BJ (cell line): ENCODE measurements around the gene SDCCAG8. TPM values are rescaled to one million over a fixed set of nuclear protein-coding genes. Genes with fewer than 3 reads are reported as not detected.

Experiments used
- CTCF ChIA-PET: fragments of 350-600 bp; formaldehyde crosslinking; extraction: SDS; loops from one replicate; lab custom pipeline; 2021; ENCODE audit warnings: antibody characterized with exemption, inconsistent platforms; lab: Yijun Ruan, JAX
- POLR2A ChIA-PET: fragments of 300-600 bp; sonication (Branson Sonifier 250); formaldehyde crosslinking; extraction: SDS; loops from one replicate; lab custom pipeline; 2021; ENCODE audit warnings: antibody characterized with exemption; lab: Charles Lee
- DNase-seq: peaks from one replicate; pipeline ENCODE4 v3.0.0-alpha.2; 2011; ENCODE audit warnings: low read depth
- H3K27me3 ChIP-seq: 2 replicates; pipeline ENCODE4 v1.6.0; 2011; ENCODE audit warnings: low read length; ENCODE audit not compliant: control insufficient read depth, insufficient read depth
- H3K36me3 ChIP-seq: 2 replicates; pipeline ENCODE4 v1.5.1; 2011; ENCODE audit warnings: low read length; ENCODE audit not compliant: control insufficient read depth, insufficient read depth
- H3K4me3 ChIP-seq: 2 replicates; pipeline ENCODE4 v1.5.1; 2011; ENCODE audit warnings: low read depth, mild to moderate bottlenecking, control low read depth, low read length
- CTCF ChIP-seq: IDR thresholded peaks from 2 replicates; pipeline ENCODE4 v1.5.1; 2011; ENCODE audit warnings: low read depth, mild to moderate bottlenecking, control low read depth, inconsistent platforms, low read length, moderate library complexity; ENCODE audit not compliant: insufficient read depth
- polyA plus RNA-seq: library from polyadenylated mRNA; depleted of rRNA; stranded (reverse); fragments of >200 nt; gene quantifications from 2 replicates; pipeline ENCODE4 v1.2.3, GENCODE V29; 2011

SDCCAG8 gene
- polyA plus RNA-seq, 1 experiment: 17.0 TPM

GRCh38 chr1:243420946-243421685, 165.3 kb downstream of the SDCCAG8 start:
- no peak for DNase-seq
- peak overlapping the region; percentile 23 for H3K4me3 ChIP-seq

GRCh38 chr1:243421784-243422183, 165.9 kb downstream of the SDCCAG8 start:
- POLR2A ChIA-PET: interaction anchor here (0.6 to 0.7 kb wide), 2 partner anchors 10 to 259 kb away, joined by 3 read pairs; no protein-coding TSS in a partner anchor
- TF ChIP-seq CTCF: no peak
- Histone ChIP-seq H3K4me3 (peak overlapping the region; percentile 23), H3K36me3 (no peaks in the 10 kb centered on the region), H3K27me3 (no peaks in the 10 kb centered on the region)
- DNase-seq: no peak
- CTCF ChIA-PET: interaction anchor here (0.7 kb wide), 1 partner anchor 12 kb away, joined by 3 read pairs; no protein-coding TSS in a partner anchor

More at GRCh38 chr1:243420946-243421685, 165.3 kb downstream of the SDCCAG8 start:
- TF ChIP-seq CTCF: no peak
- ChIA-PET CTCF (interaction anchor here (0.7 kb wide), 1 partner anchor 12 kb away, joined by 3 read pairs; no protein-coding TSS in a partner anchor), POLR2A (no interaction called here)
- no peaks in the 10 kb centered on the region for H3K36me3 ChIP-seq
- no peaks in the 10 kb centered on the region for H3K27me3 ChIP-seq

- ChIA-PET CTCF (no interaction called here), POLR2A (interaction anchor here (0.6 to 0.7 kb wide), 2 partner anchors 9 to 258 kb away, joined by 3 read pairs; no protein-coding TSS in a partner anchor)
- Histone ChIP-seq H3K4me3 (no peak overlapping the region), H3K27me3 (no peaks in the 10 kb centered on the region), H3K36me3 (no peaks in the 10 kb centered on the region)
- no peak for DNase-seq
- TF ChIP-seq CTCF: no peak
These were observed 166.5 kb downstream of the SDCCAG8 start for GRCh38 chr1:243422362-243422761.

- ChIA-PET CTCF (no interaction called here), POLR2A (no interaction called here)
- Histone ChIP-seq H3K36me3 (no peaks in the 10 kb centered on the region; the same call in 1 of the 2 replicates), H3K4me3 (no peak overlapping the region), H3K27me3 (no peaks in the 10 kb centered on the region)
- TF ChIP-seq CTCF: no peak
- no peak for DNase-seq
These were observed 172.2 kb downstream of the SDCCAG8 start for GRCh38 chr1:243428084-243428483.

GRCh38 chr1:243428617-243429342, 172.9 kb downstream of the SDCCAG8 start:
- Histone ChIP-seq H3K27me3 (no peaks in the 10 kb centered on the region), H3K36me3 (no peaks in the 10 kb centered on the region; the same call in 1 of the 2 replicates), H3K4me3 (no peak overlapping the region)
- ChIA-PET CTCF (no interaction called here), POLR2A (no interaction called here)
- TF ChIP-seq CTCF: no peak
- DNase-seq: no peak
